GM13976 (cell line): ENCODE measurements around the gene ZNF714.

ENCODE experiments used
- DNase-seq: peaks from one replicate; pipeline ENCODE4 v3.0.0; 2012; ENCODE audit warnings: low spot score
- CTCF ChIP-seq: IDR thresholded peaks from 2 replicates; pipeline ENCODE4 v1.5.1; 2012; ENCODE audit warnings: borderline replicate concordance, mild to moderate bottlenecking; ENCODE audit not compliant: insufficient read depth; ENCODE audit errors: extremely low read depth, missing control alignments, control extremely low read depth
- in situ Hi-C: fragments of 300-500 bp; cut with MboI; formaldehyde crosslinking; loops from one replicate; pipeline ENCODE4 v1.12.0; 2022; ENCODE audit warnings: low sequenced_read_pairs, mixed read lengths, inconsistent platforms; ENCODE audit not compliant: unreplicated experiment

ZNF714 gene

GRCh38 chr19:21149877-21150276, 67.9 kb downstream of the ZNF714 start:
- no peak for TF ChIP-seq CTCF
- no peak for DNase-seq
- in situ Hi-C loops = no loop called here

- TF ChIP-seq CTCF = no peak
- in situ Hi-C loops = no loop called here
- DNase-seq = no peak
Measured at GRCh38 chr19:21151460-21151859, 69.5 kb downstream of the ZNF714 start.

- no peak for TF ChIP-seq CTCF
- in situ Hi-C loops = no loop called here
- DNase-seq = no peak
Measured at GRCh38 chr19:21158523-21159135, 76.6 kb downstream of the ZNF714 start.

- in situ Hi-C loops = no loop called here
- no peak for TF ChIP-seq CTCF
- no peak for DNase-seq
Measured at GRCh38 chr19:21164541-21164940, 82.5 kb downstream of the ZNF714 start.

- in situ Hi-C loops = no loop called here
- no peak for DNase-seq
- no peak for TF ChIP-seq CTCF
Measured at GRCh38 chr19:21166436-21166835, 84.4 kb downstream of the ZNF714 start.
